Endodermal cell (in vitro differentiated cells): ENCODE results near the gene ZBTB7C. TPM values are rescaled to one million over a fixed set of nuclear protein-coding genes. Genes with fewer than 3 reads are reported as not detected.

Source experiments
- DNase-seq: peaks from one replicate; pipeline ENCODE4 v3.0.0-alpha.2; 2017
- H3K27ac ChIP-seq: 2 replicates; pipeline ENCODE4 v1.5.1; 2013; ENCODE audit warnings: mild to moderate bottlenecking, low read depth, low read length, moderate library complexity
- H3K27me3 ChIP-seq: 2 replicates; pipeline ENCODE4 v1.6.1; 2013; ENCODE audit warnings: mild to moderate bottlenecking, low read length, moderate library complexity; ENCODE audit not compliant: insufficient read depth, control insufficient read depth, poor library complexity, severe bottlenecking
- H3K36me3 ChIP-seq: 2 replicates; pipeline ENCODE4 v1.7.0; 2013; ENCODE audit warnings: mild to moderate bottlenecking, low read length, moderate library complexity; ENCODE audit not compliant: control insufficient read depth, insufficient read depth
- H3K4me1 ChIP-seq: one replicate; pipeline ENCODE4 v1.7.0; 2013; ENCODE audit warnings: low read length; ENCODE audit not compliant: control insufficient read depth, insufficient read depth
- H3K4me3 ChIP-seq: 2 replicates; pipeline ENCODE4 v1.5.1; 2013; ENCODE audit warnings: mild to moderate bottlenecking, low read length, moderate library complexity
- H3K9ac ChIP-seq: 2 replicates; pipeline ENCODE4 v1.6.1; 2013; ENCODE audit warnings: mild to moderate bottlenecking, low read length, moderate library complexity; ENCODE audit not compliant: poor library complexity, severe bottlenecking; ENCODE audit errors: extremely low read depth
- H3K9me3 ChIP-seq: 2 replicates; pipeline ENCODE4 v1.6.1; 2013; ENCODE audit warnings: mild to moderate bottlenecking, low read length, moderate library complexity; ENCODE audit not compliant: control insufficient read depth
- H3K27ac Mint-ChIP-seq: 2 replicates; pipeline ENCODE4 v1.8.0; 2020; ENCODE audit warnings: mixed read lengths
- H3K27me3 Mint-ChIP-seq: 2 replicates; pipeline ENCODE4 v1.8.0; 2021; ENCODE audit warnings: mild to moderate bottlenecking, mixed read lengths; ENCODE audit not compliant: insufficient read depth
- H3K36me3 Mint-ChIP-seq: 2 replicates; pipeline ENCODE4 v1.8.0; 2020; ENCODE audit warnings: low read depth, mixed read lengths
- H3K4me1 Mint-ChIP-seq: 2 replicates; pipeline ENCODE4 v1.8.0; 2020; ENCODE audit warnings: mixed read lengths
- H3K4me3 Mint-ChIP-seq: 2 replicates; pipeline ENCODE4 v1.8.0; 2020; ENCODE audit warnings: mild to moderate bottlenecking, moderate library complexity, mixed read lengths
- H3K9me3 Mint-ChIP-seq: 2 replicates; pipeline ENCODE4 v1.8.0; 2020; ENCODE audit warnings: mild to moderate bottlenecking, mixed read lengths
- WGBS, 2 experiments: methylation state at CpG; one replicate each; pipeline versions ENCODE4 v1.1.5 to v1.1.7; 2013; ENCODE audit warnings: missing lambda C conversion rate in 2 of 2, mixed read lengths in 1 of 2; ENCODE audit not compliant: insufficient coverage in 1 of 2, insufficient read length in 1 of 2; 5-methylcytosine and 5-hydroxymethylcytosine counted together
- total RNA-seq, 2 donors: library from RNA; stranded (reverse); fragmentation: NEBNext Ultra II Directional in 1 of 2; extraction: Animal tissue kit (Norgen Biotek cat#: 25700) in 1 of 2; gene quantifications; 2 replicates in 1 of 2; 3 replicates in 1 of 2; pipeline ENCODE4 v1.2.1, GENCODE V29; 2021
- TF ChIP-seq, protein P1 (sequence below): fragments of 200-600 bp; sonication (generic); conservative IDR thresholded peaks from 2 replicates; pipeline ENCODE4 v1.5.0; 2021; ENCODE audit warnings: antibody characterized with exemption, mild to moderate bottlenecking

The ZBTB7C gene
- total RNA-seq, 2 donors from 2014 or later: 0.31 to 0.62 TPM

DNA sequence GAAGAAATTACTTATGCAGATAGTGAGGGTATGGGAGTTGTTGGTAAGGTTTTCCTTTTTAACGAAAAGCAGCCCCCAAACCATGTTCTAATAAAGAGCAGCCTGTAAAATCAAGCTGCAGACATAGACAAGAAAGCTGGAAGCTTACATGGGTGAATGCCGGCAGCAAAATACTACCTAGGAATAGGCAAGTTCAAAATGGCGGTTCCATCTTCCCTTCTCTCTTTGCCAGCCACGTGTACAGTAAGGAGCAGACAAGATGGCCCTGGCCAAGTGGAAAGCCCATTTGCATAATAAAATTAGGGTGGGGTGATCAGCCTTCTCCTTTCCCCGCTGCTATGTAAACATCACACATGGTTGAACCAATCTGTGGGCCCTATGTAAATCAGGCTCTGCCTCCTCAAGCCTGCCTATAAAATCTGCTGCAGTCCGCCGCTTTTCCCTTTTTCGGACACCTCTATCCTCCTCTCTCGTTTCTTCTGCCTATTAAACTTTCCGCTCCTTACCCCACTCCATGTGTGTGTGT lies 155.0 kb downstream of the ZBTB7C start:
- Histone ChIP-seq H3K9me3 (peaks cover 14% of the 10 kb centered on the region), H3K27me3 (no peaks in the 10 kb centered on the region), H3K27ac (no peak overlapping the region), H3K4me1 (no peaks in the 10 kb centered on the region), H3K4me3 (no peak overlapping the region), H3K36me3 (no peaks in the 10 kb centered on the region), H3K9ac (no peak overlapping the region)
- Mint-ChIP-seq H3K36me3 (no peaks in the 10 kb centered on the region), H3K4me3 (no peak overlapping the region), H3K27ac (no peak overlapping the region), H3K27me3 (no peaks in the 10 kb centered on the region), H3K4me1 (no peaks in the 10 kb centered on the region), H3K9me3 (peaks cover 4% of the 10 kb centered on the region)
- TF ChIP-seq, protein P1, sequence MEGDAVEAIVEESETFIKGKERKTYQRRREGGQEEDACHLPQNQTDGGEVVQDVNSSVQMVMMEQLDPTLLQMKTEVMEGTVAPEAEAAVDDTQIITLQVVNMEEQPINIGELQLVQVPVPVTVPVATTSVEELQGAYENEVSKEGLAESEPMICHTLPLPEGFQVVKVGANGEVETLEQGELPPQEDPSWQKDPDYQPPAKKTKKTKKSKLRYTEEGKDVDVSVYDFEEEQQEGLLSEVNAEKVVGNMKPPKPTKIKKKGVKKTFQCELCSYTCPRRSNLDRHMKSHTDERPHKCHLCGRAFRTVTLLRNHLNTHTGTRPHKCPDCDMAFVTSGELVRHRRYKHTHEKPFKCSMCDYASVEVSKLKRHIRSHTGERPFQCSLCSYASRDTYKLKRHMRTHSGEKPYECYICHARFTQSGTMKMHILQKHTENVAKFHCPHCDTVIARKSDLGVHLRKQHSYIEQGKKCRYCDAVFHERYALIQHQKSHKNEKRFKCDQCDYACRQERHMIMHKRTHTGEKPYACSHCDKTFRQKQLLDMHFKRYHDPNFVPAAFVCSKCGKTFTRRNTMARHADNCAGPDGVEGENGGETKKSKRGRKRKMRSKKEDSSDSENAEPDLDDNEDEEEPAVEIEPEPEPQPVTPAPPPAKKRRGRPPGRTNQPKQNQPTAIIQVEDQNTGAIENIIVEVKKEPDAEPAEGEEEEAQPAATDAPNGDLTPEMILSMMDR: no peak
- WGBS, 2 experiments: 88 to 96% methylated on average over 5 to 10 of the region's 10 CpGs
- DNase-seq: no peak

DNA sequence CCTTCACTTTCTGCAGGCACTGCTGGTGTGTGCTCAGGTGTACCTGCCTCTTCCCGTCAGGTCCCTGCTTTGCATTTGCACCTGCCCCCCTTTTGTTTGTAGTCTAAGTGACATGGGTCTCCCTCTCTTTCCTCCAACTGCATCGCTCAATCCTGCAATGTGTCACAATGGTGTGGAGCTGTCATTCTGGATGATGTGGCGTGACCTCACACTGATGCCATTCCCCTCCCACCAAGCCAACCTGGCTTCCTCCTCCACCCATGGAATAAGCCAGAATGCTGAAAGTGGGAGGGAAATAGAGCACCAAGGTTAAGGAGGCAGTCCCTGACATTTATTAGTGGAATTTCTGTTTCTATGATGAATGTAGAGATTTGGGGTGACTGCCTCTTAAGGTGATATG lies 156.7 kb downstream of the ZBTB7C start:
- Histone ChIP-seq H3K27me3 (no peaks in the 10 kb centered on the region), H3K4me3 (no peak overlapping the region), H3K4me1 (no peaks in the 10 kb centered on the region), H3K27ac (no peak overlapping the region), H3K9ac (no peak overlapping the region), H3K9me3 (peaks cover 10% of the 10 kb centered on the region), H3K36me3 (no peaks in the 10 kb centered on the region)
- TF ChIP-seq, protein P1: no peak
- no peak overlapping the region for H3K4me3 Mint-ChIP-seq
- no peak for DNase-seq
- H3K27me3 Mint-ChIP-seq: no peaks in the 10 kb centered on the region
- 86% methylated on average over 3 of the region's 3 CpGs; no CpG with 5 or more reads in 1 of the 2 experiments for WGBS, 2 experiments
- no peak overlapping the region for H3K27ac Mint-ChIP-seq
- no peaks in the 10 kb centered on the region for H3K4me1 Mint-ChIP-seq
- peaks cover 9% of the 10 kb centered on the region for H3K9me3 Mint-ChIP-seq
- H3K36me3 Mint-ChIP-seq: no peaks in the 10 kb centered on the region

DNA sequence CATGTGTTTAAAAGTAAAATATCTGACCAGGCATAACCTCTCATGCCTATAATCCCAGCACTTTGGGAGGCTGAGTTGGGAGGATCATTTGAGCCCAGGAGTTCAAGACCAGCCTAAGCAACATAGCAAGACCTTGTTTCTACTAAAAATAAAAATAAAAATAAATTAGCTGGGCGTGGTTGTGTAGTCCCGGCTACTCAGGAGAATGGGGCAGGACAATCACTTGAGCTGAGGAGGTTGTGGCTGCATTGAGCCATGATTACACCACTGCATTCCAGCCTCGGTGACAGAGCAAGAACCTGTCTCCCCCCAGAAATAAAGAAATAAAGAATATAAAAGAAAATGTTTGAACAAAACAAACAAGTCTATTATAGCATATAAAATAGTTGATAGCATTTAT lies 158.3 kb downstream of the ZBTB7C start:
- H3K4me3 ChIP-seq: no peak overlapping the region
- no peaks in the 10 kb centered on the region for H3K4me1 Mint-ChIP-seq
- TF ChIP-seq, protein P1: no peak
- no peak for DNase-seq
- no peak overlapping the region for H3K27ac Mint-ChIP-seq
- 70% methylated on average over 2 of the region's 3 CpGs; no CpG with 5 or more reads in 1 of the 2 experiments for WGBS, 2 experiments
- H3K9ac ChIP-seq: no peak overlapping the region
- no peak overlapping the region for H3K4me3 Mint-ChIP-seq
- no peaks in the 10 kb centered on the region for H3K27me3 ChIP-seq
- no peaks in the 10 kb centered on the region for H3K36me3 Mint-ChIP-seq
- no peaks in the 10 kb centered on the region for H3K4me1 ChIP-seq
- H3K9me3 ChIP-seq: no peaks in the 10 kb centered on the region
- peaks cover 14% of the 10 kb centered on the region for H3K9me3 Mint-ChIP-seq
- no peaks in the 10 kb centered on the region for H3K27me3 Mint-ChIP-seq
- H3K36me3 ChIP-seq: no peaks in the 10 kb centered on the region
- H3K27ac ChIP-seq: no peak overlapping the region
